ENCODE data around the gene ZNF226. TPM values are rescaled to one million over a fixed set of nuclear protein-coding genes. Genes with fewer than 3 reads are reported as not detected.

Gene ZNF226
- total RNA-seq, 4 donors from 2014 or later: 12.9 to 14.4 (median 13.2) TPM

Other genes with a start within 250 kb of the ZNF226 start
- 10 to 100 TPM; 10.1 to 13.1 (median 12.5) TPM for gene ZNF45, start 229.8 kb upstream of the ZNF226 start, total RNA-seq
- gene ZNF221, start 213.9 kb upstream of the ZNF226 start, total RNA-seq: 1 to 10 TPM; 3.5 to 7.1 (median 5.2) TPM
- 1 to 10 TPM; 5.3 to 6.2 (median 5.9) TPM for gene ZNF155, start 180.9 kb upstream of the ZNF226 start, total RNA-seq
- gene ZNF230, start 162.1 kb upstream of the ZNF226 start, total RNA-seq: 1 to 10 TPM; 2.7 to 7.5 (median 3.5) TPM
- gene ZNF222, start 139.7 kb upstream of the ZNF226 start, total RNA-seq: 1 to 10 TPM; 1.2 to 3.8 (median 2.3) TPM
- 1 to 10 TPM in 3 of 4 donors, under 1 TPM in 1; 0.83 to 2.6 (median 2.5) TPM for gene ZNF223, start 113.1 kb upstream of the ZNF226 start, total RNA-seq
- gene ZNF284, start 92.9 kb upstream of the ZNF226 start, total RNA-seq: 1 to 10 TPM; 1.3 to 2.9 (median 2.5) TPM
- 10 to 100 TPM; 12.4 to 28.7 (median 16.2) TPM for gene ZNF224, start 70.7 kb upstream of the ZNF226 start, total RNA-seq
- gene ZNF225, start 51.7 kb upstream of the ZNF226 start, total RNA-seq: 1 to 10 TPM; 3.3 to 6.2 (median 3.9) TPM
- gene ZNF234, start 23.5 kb upstream of the ZNF226 start, total RNA-seq: 1 to 10 TPM; 5.4 to 7.0 (median 5.7) TPM
- gene ZNF227, start 47.4 kb downstream of the ZNF226 start, total RNA-seq: 10 to 100 TPM; 10.9 to 13.3 (median 12.4) TPM
- gene ZNF233, start 94.8 kb downstream of the ZNF226 start, total RNA-seq: 1 to 10 TPM in 2 of 4 donors, under 1 TPM in 2; 0.50 to 2.1 (median 0.98) TPM
- gene ZNF235, start 139.9 kb downstream of the ZNF226 start, total RNA-seq: 1 to 10 TPM; 4.1 to 5.6 (median 4.5) TPM
- gene ZNF112, start 191.6 kb downstream of the ZNF226 start, total RNA-seq: 1 to 10 TPM; 2.7 to 6.6 (median 4.2) TPM
- 1 to 10 TPM; 3.0 to 6.3 (median 4.3) TPM for gene ZNF285, start 236.5 kb downstream of the ZNF226 start, total RNA-seq